GM08714 (cell line): ENCODE data around the gene NEO1.

Experiments
- H3K4me3 ChIP-seq: fragments of 200-500 bp; sonication (Bioruptor generic); 2 replicates; pipeline ENCODE4 v1.5.1; 2014; ENCODE audit warnings: mild to moderate bottlenecking, low read length, inconsistent platforms
- ZNF274 ChIP-seq: IDR thresholded peaks from 2 replicates; pipeline ENCODE4 v1.6.1; 2012; ENCODE audit warnings: mild to moderate bottlenecking, low read depth, low read length

The NEO1 gene

DNA sequence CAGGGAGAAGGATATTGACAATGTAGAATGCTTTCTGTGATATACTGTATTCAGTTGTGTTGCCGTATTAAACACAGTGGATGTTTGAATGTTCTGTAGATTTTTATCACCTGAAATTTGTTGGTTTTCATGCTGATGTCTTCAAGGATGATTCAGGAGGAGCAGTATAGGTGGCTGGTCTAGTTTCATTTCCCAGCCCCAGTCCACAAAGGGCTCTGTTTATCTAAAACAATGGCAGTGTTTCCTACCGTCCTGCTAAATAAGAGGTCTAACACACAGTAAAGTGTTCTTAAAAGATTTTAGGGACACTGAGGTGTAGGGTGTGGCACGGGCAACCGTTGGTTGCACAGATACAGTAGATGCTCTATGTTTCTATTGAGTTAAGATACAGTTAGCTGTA lies 26.0 kb downstream of the NEO1 start:
- no peak overlapping the region for H3K4me3 ChIP-seq
- no peak for TF ChIP-seq ZNF274

DNA sequence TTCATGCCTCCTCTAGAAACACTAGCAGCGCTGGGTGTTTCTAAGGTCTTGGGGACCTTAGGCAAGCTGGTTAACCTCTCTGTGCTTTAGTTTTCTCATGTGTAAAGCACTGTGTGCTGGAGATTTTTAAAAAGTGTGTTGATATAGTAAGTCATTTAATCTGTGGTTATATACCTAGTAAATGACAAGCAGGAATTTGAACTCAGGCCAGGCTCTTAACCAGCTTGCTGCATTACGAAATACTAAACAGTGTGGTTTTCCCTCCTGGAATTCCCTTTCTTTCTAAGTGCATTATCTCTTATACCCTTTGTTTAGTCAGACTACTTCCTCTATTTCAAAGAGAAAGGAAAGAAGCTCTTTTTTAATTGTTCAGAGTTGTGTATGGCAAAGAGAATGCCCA lies 26.5 kb downstream of the NEO1 start:
- H3K4me3 ChIP-seq: no peak overlapping the region
- TF ChIP-seq ZNF274: no peak

DNA sequence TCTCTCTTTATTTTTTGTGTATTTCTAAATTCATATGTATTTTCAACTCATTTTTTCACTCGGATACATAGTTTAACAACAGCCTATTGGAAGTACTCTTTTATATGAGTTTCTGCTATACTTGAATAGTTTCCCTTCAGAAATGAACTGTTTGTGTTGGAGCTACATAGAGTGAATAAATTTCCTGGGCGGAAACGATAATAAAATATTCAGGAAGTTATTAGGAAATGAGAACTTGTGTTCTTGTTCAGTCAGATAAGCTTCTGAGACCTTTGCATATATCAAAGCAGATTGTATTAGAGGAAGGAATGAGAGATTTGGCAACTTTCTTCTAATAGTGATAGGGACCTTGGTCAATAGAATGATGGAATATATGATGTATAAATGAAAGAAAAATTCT lies 27.3 kb downstream of the NEO1 start:
- H3K4me3 ChIP-seq: no peak overlapping the region
- TF ChIP-seq ZNF274: no peak

DNA sequence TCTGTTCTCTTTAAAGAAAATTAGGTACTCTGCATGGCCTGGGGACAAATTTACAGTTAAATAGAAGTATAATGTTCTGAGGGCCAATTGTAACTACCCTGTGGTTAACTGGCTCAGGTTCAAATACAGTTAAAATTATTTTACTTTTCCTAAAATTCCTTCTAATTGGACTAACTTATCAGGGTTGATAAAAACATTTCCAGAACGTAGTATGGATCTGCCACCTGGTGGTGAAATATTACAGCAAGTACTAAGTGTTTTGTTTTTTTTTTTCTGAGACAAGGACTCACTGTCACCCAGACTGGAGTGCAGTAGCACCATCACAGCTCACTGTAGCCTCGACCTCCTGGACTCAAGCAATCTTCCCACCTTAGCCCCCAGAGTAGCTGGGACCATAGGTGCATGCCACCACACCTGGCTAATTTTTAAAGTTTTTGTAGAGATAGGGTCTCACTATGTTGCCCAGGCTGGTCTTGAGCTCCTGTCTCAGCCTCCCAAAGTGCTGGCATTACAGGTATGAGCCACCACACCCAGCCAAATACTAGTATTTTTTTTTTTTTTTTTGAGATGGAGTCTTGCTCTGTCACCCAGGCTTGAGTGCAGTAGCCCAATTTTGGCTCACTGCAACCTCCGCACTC lies 29.2 kb downstream of the NEO1 start:
- TF ChIP-seq ZNF274: no peak
- no peak overlapping the region for H3K4me3 ChIP-seq

DNA sequence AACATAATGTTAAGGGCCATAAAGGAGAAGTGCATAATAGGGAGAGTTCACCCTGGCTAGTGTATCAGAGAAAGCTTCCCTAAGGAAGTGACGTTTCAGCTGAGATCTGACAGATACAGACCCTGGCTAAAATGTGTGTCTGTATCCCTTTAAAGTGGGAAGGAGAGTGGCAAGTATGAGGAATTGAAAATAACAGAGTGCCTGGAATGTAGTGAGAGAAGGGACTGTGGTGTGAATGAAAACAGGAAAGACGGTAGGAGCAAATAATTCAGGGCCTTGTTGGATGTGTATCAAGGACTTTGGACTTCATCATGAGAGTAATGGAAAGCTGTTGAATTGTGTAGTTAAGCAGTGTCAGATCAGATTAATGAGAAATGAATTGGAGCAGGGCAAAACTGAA lies 30.5 kb downstream of the NEO1 start:
- no peak for TF ChIP-seq ZNF274
- no peak overlapping the region for H3K4me3 ChIP-seq

DNA sequence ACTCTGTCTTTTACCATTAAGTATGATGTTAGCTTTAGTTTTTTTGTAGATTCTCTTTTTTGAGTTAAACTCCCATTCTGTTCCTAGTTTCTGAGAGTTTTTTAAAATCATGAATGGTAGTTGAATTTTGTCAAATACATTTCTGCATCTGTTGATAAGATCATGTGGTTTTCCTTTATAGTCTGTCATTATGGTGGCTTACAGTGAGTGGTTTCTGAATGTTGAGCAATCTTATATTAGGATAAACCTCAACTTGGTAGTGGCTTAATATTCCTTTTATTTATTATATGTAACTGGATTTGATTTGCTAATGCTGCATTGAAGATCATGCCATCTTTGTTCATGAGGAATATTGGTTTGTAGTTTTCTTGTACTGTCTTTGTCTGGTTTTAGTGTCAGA lies 34.8 kb downstream of the NEO1 start:
- TF ChIP-seq ZNF274: no peak
- H3K4me3 ChIP-seq: no peak overlapping the region

DNA sequence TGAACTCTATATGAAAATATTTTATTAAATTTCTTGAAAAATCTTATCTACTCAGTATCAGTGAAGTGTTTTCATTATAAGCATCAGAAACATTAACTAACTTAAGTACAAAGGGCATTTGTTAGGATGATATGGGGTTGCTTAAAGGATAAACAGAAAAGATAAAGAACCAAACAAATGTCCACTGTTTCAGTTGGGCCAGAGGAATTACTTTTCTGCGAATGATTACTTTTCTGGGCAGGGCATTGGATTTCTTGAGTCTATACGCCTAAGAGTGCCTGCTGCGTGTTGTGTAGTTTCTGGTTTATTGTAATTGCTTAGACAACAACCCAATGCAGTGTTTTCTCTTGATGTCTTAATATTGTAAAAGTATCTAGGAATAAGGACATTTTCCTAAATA lies 52.8 kb downstream of the NEO1 start:
- TF ChIP-seq ZNF274: no peak
- H3K4me3 ChIP-seq: no peak overlapping the region

DNA sequence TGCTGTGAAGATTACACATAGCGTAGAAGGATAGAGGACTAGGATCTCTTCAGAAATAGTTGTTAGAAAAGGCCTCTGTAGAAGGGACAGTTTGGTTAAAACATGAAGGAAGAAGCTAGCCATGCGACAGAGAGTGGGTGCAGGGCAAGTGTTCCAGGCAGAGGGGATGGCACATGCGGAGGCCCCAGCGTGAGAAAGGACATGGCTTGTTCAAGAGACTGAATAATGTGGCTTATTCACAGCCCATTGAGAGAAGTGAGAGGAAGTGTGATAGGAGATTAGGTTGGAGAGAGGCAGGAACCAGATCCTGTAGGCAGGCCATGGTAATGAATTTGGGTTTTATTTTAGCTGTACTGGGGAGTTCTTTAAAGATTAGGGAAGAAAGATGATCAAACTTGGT lies 56.4 kb downstream of the NEO1 start:
- no peak overlapping the region for H3K4me3 ChIP-seq
- TF ChIP-seq ZNF274: no peak

DNA sequence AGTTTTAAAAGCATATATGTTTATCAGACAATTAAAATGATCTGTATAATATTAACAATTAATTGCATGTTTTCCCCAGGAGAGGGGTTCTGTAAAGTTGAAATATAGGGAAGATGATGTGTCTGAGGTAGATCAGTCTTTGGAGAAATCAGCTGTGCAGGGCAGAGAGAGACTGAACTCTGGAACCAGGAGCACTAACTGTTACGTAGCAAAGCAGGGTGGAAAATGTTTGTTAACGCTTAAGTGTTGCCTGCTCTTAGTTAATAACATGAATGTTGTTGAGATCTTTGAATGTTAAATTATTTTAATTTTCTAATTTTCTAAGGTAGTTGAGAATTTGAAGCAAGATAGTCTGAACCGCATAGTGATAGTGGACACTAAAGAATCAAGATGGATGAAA lies 57.5 kb downstream of the NEO1 start:
- TF ChIP-seq ZNF274: no peak
- H3K4me3 ChIP-seq: no peak overlapping the region

DNA sequence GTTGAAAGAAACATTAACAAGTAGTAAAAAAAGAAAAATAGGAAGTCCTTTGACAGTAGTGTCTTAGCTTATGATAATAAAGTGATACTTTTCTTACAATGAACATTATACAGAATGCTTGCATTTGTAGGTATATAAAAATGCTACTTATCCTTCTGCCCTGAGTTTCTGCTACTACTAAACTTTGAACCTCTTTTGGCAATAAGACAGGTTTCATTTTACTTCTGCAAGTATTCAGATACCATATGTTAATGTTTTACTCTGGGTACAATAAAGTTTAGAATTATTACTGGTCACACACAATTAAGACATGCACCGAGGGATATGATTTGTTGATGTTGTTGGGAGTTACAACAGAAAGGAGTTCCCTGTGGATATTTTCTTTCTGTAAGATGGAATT lies 57.9 kb downstream of the NEO1 start:
- no peak for TF ChIP-seq ZNF274
- H3K4me3 ChIP-seq: no peak overlapping the region

DNA sequence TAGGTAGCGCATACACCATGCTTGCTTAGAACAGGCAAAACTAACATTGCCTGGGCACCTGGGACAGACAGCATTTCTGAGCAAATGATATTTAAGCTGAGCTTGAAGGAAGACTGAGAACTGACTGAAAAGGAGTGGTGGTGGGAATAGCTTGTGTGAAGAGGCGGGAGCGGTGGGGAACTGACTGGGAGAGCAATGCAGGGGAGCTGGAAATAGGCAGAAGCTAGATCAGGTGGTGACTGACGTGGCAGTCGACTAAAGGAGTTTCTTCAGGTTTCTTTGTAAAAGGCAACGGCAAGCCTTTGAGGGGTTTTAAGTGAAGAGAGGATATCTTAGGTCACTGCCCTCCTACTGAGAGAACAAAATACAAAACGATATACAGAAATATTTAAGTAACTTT lies 61.8 kb downstream of the NEO1 start:
- TF ChIP-seq ZNF274: no peak
- no peak overlapping the region for H3K4me3 ChIP-seq

DNA sequence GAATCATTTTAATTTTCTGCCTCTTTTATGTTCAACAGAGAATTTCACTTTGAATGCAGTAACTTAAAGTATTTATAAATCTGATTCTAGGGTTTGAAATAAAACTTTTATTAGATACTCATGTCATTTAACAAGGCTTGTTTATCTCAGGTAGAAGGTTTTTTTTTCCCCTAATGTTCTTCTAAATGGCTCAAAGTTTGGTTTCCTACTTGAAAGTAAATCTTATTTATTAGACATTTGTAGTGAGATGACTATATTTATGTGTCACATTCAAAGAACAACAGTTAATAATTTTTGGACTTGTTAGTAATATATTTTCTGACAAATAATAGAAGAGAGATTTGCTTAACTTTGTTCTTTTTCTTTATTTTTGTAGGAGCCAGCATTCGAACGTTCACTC lies 63.9 kb downstream of the NEO1 start:
- TF ChIP-seq ZNF274: no peak
- no peak overlapping the region for H3K4me3 ChIP-seq

DNA sequence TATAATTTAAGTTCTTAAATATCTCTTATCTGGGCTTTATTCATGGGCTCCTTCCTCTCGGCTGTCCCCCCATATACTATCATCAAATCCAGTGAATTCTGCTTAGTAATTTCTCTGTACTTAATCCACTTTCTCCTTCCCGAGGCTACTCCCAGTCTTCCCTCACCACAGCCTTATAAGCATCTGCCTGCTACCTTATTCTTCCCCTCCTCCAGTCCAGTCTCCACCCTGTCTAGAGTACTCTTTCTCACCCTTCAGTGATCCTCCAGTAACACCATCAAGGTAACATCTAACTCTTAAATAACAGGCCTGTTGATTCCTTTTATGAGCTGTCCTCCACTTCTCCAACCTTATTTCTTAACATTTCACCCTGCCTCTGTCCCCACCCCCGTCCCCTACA lies 65.8 kb downstream of the NEO1 start:
- no peak for TF ChIP-seq ZNF274
- no peak overlapping the region for H3K4me3 ChIP-seq

DNA sequence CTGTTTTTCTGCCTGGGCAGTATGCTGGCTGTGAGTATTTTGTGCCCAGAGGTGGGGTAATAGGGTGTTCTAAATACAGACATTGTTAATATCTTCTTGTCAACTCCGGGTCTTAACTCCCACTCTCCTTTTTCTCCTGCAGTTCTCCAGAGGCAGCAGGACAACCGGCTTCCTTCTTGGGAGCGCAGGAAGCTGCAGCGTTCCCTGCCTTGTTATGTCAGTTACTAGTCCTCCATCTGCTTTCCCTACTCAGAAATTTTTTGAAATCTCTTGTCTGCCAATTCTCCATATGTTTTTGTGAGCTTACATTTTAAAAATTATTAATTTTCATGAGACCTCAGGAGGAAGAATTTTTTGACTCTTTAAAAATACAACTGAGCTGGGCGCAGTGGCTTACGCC lies 67.2 kb downstream of the NEO1 start:
- H3K4me3 ChIP-seq: no peak overlapping the region
- TF ChIP-seq ZNF274: no peak

DNA sequence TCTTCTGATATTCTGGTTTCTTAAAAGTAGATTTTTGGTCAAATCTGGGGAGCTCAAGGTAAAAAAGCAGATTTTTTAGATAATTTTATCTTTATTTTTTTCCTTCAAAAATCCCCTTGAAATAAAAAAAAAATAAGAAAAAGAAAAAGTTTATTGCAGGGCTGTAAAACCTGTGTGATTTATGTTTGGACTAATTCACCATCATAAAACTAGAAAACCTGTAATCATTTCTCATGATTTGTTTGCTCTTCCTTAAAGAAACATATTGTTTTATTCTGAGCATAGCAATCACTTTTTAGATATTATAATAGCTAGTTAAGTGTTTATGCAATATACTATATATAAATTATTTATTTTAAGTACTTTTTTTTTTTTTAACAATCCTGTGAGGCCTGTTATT lies 68.0 kb downstream of the NEO1 start:
- TF ChIP-seq ZNF274: no peak
- no peak overlapping the region for H3K4me3 ChIP-seq

DNA sequence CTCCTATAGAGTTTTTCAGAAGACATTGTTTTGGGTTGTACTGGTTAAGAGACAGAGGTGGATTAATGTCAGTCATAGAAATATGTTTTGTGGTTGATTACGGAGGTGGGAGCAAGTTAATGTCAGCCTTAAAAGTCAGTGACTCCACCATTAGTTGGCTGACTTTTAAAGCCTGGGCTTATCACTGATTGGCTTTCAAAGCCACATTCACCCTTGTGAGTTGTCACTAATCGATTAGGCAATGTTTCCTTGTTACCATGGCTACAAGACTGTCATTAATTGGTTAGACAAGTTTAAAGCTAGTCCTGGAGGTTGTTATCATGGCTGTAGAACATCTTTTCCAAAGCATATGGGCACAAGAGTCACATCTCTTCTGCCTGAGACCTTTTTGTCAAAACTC lies 73.0 kb downstream of the NEO1 start:
- no peak overlapping the region for H3K4me3 ChIP-seq
- TF ChIP-seq ZNF274: no peak

DNA sequence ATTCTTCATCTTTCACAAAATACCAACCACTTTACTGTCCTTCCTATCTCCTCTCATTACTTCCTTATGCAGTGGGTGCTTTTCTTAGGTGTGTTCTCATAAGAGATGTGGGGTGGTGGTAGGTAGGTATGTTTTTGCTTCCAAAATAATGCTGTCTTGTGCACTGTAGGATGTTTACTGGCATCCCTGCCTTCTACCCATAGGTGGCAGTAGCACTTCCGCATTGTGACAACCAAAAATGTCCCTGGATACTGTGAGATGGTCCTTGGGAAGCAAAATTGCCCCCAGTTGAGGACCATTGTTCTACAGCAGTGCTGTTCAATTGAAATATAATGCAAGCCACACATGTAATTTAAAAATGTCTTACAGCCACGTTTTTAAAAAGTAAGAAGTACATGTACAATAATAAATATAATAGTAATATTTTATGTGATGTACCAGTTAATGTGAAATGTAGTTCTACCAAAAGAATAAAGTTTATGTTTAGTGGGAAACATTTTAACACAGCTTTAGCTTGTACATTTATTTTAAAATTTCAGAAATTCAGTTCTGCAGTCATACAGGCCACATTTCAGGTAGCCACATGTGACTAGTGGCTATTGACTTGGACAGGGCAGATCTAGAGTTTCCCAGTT lies 75.2 kb downstream of the NEO1 start:
- no peak for TF ChIP-seq ZNF274
- no peak overlapping the region for H3K4me3 ChIP-seq
